ENCODE results near the gene ICA1. TPM values are rescaled to one million over a fixed set of nuclear protein-coding genes. Genes with fewer than 3 reads are reported as not detected.

Gene ICA1
- total RNA-seq, 1 donor = 0.45 TPM

DNA sequence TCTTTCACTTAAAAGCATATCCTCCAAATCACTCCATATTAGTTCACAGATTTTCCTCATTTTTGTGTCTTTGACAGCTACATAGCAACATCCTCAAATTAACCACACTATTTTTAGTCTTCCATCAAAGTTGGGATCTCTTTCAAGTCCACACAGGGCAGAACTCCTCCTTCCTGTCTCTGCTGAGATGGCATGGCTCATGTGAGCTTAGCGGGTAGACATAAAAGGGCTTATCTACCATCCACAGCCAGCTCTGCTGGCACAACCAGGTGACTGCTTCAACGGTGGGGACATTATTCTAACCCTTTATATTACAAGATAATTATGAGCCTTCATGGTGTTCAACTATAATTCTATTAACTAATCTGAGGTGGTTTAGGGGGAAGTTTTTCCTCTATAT, 35.5 kb downstream of the ICA1 start:
- TF ChIP-seq, protein P1, sequence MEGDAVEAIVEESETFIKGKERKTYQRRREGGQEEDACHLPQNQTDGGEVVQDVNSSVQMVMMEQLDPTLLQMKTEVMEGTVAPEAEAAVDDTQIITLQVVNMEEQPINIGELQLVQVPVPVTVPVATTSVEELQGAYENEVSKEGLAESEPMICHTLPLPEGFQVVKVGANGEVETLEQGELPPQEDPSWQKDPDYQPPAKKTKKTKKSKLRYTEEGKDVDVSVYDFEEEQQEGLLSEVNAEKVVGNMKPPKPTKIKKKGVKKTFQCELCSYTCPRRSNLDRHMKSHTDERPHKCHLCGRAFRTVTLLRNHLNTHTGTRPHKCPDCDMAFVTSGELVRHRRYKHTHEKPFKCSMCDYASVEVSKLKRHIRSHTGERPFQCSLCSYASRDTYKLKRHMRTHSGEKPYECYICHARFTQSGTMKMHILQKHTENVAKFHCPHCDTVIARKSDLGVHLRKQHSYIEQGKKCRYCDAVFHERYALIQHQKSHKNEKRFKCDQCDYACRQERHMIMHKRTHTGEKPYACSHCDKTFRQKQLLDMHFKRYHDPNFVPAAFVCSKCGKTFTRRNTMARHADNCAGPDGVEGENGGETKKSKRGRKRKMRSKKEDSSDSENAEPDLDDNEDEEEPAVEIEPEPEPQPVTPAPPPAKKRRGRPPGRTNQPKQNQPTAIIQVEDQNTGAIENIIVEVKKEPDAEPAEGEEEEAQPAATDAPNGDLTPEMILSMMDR (IDR thresholded peaks at IDR 0.05; ENCODE audit: insufficient read depth, low read length) = no peak
- H3K4me3 ChIP-seq (ENCODE audit: low read depth, low read length) = no peak overlapping the region
- DNase-seq (ENCODE audit: low read depth) = no peak

DNA sequence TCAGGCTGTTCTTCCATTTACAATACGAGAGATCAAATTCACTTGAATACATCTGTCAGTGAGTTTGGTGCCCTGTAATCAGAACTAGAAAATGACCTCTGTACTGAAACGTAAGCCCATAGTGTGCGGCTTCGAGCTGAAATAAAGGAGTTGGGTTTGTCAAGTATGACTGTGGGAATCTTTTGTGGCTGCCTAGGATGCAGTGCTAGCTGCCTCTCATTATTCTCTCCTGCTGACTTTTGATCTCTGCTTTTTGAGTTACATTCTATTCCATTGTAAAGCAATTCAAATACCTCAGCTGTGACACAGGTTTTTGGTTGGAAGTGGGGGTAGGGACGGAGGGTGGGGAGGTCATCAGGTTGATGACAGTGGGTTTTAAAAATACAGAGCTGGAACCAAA, 40.4 kb downstream of the ICA1 start:
- no peak overlapping the region for H3K4me3 ChIP-seq (ENCODE audit: low read depth, low read length)
- TF ChIP-seq, protein P1 (IDR thresholded peaks at IDR 0.05; ENCODE audit: insufficient read depth, low read length) = no peak
- no peak for DNase-seq (ENCODE audit: low read depth)

DNA sequence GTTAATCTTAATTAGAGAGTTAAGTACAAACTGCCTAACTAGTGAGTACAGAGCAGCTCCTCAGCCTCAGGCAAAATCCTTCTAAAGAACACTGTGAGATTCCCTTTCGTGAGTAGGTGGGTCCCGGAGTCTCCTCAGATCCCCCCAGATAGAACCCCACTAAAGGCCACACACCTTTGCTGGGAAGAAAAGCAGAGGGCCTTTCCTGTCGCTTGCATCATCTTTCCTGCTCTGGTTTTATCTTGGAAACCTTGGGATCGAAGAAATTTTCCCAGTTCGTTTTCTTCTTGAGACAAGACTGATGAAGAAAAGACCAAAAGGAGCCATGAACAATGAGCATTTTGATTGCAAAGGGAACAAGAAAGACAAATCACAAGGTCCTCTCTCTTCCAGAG, 40.9 kb downstream of the ICA1 start:
- no peak overlapping the region for H3K4me3 ChIP-seq (ENCODE audit: low read depth, low read length)
- TF ChIP-seq, protein P1 (IDR thresholded peaks at IDR 0.05; ENCODE audit: insufficient read depth, low read length) = no peak
- DNase-seq (ENCODE audit: low read depth) = no peak

DNA sequence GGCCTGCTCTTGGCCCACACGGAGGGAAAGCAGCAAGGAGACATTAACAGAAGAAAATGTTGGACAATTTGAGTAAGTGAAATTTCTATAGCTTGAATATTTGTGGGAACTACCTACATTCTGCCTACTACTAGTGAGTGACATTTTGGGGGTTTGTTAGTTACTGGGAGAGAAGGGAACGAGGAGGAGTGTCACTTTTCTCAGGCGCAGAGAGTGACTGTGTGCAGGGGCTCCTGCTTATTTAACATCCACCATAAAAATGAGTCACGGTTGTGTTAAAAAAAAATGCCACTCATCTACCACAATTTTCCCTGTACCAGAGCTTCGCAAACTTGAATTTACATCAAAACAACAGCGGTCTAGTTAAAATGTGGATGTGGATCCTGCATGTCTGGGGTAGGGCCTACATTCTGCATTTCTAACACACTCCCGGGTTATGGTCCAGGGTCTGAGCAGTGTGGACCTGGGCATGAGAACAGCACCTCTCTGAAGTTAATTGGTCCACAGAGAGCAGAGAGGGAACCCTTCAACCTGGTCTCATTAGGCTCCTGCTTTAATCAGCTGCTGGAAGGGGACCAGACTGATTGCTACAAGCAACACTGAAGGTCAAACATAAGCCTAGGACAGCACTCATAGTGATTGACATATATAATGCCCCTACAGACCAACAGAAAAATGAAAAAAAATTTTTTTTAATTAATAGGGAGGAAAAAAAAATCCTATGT, 41.4 kb downstream of the ICA1 start:
- TF ChIP-seq, protein P1 (IDR thresholded peaks at IDR 0.05; ENCODE audit: insufficient read depth, low read length) = no peak
- no peak overlapping the region for H3K4me3 ChIP-seq (ENCODE audit: low read depth, low read length)
- DNase-seq (ENCODE audit: low read depth) = no peak

DNA sequence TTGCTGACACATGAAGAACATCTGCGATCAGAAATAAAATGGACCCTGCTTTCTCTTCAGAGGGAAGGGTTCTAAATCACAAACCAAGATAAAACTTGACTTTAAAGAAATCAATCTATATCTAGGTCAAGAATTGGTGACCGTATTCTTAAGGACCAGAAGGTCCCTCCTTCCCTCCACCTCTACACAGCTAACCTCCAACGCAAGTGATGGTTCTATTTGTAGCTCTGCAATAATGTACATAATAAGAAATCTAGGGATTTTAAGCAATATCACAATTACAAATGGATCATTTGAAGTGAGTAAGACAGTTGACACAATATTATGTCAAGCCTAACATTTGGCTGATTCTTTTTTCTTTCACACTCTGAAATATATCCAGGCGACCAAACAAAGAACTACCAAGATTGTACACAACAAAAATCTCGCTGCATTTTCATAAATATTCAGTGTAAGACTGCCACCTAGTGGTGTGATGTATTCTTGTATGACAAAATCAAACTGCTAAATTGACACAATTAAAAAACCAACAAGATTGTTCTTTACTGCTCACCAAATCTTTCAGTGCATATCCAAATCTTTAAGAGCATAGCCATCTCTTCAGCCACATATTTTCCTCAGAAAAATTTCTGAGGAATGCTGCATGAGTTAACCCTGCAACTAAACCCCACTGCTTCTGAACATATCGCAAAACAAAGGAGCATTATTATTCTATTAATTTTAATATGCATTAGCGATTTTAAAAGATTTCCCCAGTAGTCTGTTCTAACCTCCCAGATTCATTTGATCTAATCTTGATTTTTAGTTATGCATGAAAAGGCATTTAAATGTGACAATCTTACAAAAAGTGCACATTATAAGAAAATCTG, 44.5 kb downstream of the ICA1 start:
- H3K4me3 ChIP-seq (ENCODE audit: low read depth, low read length) = no peak overlapping the region
- DNase-seq (ENCODE audit: low read depth) = peak; percentile 87
- TF ChIP-seq, protein P1 (IDR thresholded peaks at IDR 0.05; ENCODE audit: insufficient read depth, low read length) = peak; percentile 52

DNA sequence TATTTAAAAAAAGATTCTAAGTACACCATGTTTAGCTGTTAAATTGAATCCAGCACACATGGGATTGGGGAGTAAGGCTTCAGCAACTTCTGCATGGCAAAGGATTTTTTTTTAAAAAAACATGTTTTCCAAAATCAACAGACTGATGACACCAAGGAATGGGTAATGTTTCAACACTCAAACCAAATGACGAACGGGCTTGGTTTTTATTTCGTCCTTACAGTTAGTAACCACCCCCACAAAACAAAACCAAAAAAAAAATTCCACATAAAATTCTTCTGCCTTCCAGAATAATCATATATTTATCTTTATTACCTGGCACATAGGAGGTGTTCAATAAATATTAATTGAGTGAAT, 45.7 kb downstream of the ICA1 start:
- TF ChIP-seq, protein P1 (IDR thresholded peaks at IDR 0.05; ENCODE audit: insufficient read depth, low read length) = no peak
- H3K4me3 ChIP-seq (ENCODE audit: low read depth, low read length) = no peak overlapping the region
- no peak for DNase-seq (ENCODE audit: low read depth)

All from fibroblast of the aortic adventitia (primary cell).